Hematopoietic multipotent progenitor cell treated with erythropoietin and hydrocortisone succinate and interleukin-3 and kit ligand, for 15 days (in vitro differentiated cells): ENCODE measurements around the gene LSM4.

Source experiments
- DNase-seq: peaks from one replicate; pipeline ENCODE4 v3.0.0-alpha.2; 2015; ENCODE audit warnings: low spot score

The LSM4 gene

DNA sequence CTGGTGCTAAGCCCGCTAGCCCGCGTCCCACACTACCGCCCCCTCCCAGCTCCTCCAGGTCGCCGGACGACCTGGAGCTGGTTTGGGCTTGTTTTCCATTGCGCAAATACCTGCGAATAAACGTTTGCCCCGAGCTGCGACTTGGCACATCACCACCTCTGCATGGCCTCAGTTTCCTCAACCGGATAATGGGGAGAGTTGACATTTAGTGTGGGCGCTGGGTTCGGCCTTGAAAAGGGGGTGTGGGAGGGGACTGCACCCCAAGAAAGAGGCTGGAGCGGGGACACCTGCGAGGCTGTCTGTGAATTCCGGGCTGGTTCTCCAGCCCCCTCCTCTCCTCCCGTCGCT is 30.4 kb downstream of the LSM4 start:
- no peak for DNase-seq

DNA sequence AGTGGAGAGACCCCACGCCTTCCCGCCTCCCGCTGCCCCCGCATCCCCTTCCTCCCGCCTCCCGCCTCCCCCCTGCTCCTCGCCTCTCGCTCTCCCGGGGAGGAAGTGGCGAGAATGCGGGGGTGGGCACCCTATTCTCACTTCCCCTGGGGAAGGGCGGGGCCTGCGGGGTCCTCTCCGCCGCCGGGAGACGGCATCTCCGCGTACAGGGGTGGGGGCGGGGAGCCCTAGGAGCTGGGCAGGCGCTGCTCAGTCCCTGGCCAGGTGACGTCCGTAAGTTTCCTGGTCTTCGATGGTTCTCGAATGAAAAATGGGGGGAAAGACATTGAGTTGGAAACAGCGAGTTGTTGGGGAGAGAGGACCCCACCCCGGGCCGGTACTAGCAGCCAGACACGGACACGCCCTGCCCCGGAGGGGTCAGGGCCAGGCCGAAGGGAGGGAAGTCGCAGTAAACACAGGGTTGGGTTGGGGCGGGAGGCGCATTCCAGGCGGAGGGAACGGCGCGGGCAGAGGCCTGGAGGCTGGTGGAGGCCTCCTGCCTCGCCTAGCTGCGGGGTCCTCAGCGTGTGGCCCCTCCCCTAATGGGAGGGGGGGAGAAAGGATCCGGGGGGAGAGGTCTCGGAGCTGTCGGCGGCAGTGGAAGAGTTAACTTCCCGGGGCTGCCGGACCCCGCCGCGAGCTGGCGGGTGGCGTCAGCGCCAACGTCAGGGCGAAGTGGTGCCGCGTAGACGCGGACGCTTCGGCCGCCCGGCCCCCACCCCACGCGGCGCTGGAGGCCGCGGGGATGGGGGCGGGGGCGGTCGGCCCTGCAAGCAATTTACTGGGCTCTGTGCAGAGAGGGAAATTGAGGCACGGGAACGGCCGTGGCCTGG is 31.1 kb downstream of the LSM4 start:
- no peak for DNase-seq

DNA sequence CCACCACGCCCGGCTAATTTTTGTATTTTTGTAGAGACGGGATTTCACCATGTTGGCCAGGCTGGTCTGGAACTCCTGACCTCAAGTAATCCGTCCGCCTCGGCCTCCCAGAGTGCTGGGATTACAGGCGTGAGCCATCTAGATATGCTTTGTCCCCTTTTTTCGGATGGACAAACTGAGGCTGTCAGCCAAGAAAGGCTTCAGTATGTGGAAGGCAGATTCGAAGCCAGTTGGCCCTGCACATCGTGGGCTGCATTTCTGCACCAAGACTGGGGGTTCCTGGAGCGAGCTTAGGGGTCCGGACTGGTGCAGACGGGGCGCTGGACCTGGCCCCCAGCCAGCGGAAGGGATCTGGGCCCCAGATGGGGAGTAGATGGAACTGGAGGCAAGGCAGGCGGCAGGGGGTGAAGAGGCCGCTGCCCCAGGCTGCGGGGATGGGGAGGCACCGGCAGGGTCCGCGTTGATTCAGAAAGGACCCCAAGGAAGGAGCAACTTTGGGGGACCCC is 31.8 kb downstream of the LSM4 start:
- DNase-seq, result no peak

DNA sequence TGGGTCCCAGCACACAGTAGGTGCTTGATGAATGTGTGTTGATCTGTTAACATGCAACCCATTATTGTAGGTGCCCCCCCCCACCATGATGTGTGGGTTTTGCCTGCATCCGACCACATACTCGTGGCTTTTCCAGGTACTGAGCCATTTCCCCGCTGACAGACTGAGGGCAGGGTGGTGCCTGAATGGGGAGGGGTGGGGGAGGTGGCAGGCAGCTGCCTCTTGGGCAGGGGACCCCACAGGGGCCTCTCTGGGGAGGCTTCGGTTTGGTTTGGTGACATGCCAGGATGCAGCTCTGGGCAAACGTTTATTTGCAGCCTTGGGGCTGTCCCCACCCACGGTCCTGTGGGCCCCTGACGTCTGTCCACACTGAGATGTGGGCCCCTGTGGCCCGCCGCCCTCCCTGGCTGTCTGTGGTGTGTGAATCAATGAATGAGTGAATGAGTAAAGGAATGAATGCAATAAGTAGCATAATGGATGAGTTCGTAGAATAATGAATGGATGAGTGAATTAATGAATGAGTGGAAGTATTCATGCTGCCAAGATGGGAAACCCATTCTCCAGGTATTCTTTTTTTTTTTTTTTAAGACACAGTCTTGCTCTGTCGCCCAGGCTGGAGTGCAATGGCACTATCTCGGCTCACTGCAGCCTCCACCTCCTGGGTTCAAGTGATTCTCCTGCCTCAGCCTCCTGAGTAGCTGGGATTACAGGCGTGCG is 32.4 kb downstream of the LSM4 start:
- no peak for DNase-seq

DNA sequence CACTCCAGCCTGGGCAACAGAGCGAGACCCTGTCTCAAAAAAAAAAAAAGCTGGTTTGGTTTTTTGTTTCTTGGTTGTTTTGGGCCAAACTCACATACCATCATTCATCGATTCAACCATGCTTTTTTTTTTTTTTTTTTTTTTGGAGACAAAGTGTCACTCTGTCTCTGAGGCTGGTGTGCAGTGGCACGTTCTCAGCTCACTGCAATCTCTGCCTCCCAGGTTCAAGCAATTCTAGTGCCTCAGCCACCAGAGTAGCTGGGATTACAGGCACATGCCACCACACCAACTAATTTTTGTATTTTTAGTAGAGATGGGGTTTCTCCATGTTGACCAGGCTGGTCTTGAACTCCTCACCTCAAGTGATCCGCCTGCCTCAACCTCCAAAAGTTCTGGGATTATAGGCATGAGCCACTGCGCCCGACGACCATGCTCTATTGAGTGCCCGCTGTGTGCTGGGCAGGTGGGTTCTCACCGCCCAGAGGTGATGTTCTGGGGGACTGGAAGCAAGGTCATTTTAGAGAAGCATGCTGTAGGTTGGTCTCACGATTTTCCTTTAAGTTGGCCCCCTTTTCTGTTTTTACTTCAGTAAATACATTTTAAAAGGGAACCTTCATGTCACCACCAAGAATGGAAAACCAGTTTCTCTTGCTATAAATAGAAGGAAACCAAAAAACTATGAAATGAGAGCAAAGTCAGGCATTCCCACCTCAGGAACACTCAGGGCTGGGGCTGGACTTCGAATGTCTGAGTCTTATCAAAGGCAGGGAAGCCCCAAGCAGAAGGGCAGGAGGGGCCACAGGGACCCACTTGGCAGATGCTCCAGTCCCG is 33.2 kb downstream of the LSM4 start:
- no peak for DNase-seq

DNA sequence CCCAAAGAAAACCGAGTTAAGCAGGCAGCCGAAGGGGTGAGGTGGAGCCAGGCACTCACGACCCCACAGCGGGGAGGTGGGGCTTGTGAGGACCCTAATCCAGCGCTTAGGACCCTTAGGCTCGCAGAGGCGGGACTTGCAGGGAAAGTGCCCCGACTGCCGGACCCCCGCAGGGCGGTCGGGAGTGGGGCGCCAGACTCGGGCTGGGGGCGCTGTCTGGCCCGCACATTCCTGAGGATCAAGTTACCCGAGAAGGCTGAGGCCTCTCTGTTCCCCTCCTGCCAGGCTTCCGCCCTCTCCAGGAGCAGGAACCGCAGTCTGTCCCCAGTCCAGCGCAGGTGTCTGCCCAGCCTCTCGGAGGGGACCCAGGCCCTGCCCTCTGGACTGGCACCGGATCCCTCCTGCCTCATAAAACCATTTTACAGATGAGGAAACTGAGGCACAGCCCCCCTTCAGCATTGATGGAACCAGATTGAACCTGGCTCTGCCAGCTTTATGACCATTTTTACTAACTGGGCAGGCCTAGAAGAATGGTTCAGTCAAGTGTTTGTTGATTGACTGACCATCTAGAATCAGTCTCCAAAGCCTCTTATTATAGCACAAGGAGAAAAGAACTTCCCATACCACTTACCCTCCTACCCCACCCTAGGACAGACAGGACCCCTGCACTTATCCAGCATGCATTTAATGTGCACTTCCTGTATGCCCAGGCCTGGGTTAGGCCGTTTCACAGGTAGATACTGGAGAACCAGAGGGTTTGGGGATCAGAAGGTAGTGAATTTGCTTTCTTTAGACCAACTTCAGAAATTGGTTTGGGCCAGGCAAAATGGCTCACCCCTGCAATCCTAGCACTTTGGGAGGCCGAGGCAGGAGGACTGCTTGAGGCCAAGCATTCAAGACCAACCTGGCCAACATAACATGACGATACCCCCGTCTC is 34.8 kb downstream of the LSM4 start:
- no peak for DNase-seq

DNA sequence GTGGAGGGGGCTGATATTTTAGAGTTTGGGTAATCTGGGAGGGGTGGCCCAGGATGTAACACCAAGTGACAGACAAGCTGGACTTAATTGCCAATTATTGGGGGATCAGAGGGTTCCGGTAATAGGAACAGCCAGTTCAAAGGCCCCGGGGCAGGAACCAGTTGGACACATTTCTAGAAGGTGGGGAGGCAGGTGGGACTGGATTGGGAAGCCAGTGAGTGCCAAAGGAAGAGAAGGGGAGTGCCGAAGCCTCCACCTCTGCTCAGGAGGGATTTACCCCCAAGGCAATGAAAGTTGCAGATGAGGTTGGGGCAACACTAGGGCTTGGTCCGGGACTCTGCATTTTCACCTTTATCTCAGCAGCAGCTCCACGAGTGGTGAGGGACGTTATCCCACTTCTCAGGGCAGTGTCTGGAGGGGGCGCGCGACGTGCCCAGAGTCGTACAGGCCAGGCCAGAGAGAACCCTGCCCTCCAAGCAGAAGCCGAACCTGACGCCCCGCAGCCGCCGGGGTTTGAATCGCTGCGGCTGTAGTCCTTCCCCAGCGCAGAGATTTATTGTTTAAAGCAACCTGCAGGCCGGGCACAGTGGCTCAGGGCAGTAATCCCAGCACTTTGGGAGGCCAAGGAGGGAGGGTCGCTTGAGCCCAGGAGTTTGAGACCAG is 35.8 kb downstream of the LSM4 start:
- DNase-seq, result no peak

DNA sequence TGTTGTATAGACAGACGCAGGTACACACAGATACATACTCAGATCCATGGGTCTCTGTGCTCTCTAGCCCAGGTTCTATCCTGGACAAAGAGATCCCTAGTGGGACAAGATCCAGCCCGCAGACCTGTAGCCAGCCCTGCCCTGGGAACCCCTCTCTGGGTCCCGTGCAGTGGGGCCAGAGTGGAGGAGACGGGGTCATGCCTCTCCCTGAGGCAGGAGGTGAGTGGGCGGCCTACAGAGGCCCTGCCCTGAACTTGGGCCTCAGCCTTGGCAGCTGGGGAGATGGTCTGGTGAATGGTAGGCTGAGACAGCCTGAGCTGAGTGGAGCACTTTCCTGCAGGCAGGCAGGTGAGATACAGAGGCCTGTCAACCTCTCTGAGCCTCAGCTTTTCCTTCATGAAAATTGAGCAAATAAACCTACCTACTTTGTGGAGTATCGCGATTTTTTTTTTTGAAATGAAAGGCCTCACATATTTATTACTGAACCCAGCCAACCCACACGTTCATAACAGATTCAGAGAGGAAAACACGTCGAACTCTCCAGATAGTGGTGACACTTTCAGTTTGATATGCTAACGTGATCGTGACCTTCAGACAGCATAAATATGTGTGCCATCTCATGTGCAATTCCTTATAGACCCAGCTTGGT is 38.0 kb downstream of the LSM4 start:
- DNase-seq, result no peak

DNA sequence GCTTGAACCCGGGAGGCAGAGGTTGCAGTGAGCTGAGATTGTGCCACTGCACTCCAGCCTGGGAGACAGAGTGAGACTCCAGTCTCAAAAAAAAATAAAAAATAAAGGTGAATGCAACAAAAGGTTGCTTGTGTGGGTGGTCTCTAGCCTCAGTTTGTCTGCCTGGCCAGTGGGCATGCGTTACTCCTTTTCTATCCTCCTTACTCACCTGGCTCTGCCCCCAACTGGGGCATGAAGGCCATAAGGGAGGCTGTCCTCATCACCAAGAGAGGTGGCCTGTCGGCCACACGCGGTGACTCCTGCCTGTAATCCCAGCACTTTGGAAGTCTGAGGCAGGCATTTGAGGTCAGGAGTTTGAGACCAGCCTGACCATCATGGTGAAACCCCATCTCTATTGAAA is 39.5 kb downstream of the LSM4 start:
- DNase-seq, result no peak

DNA sequence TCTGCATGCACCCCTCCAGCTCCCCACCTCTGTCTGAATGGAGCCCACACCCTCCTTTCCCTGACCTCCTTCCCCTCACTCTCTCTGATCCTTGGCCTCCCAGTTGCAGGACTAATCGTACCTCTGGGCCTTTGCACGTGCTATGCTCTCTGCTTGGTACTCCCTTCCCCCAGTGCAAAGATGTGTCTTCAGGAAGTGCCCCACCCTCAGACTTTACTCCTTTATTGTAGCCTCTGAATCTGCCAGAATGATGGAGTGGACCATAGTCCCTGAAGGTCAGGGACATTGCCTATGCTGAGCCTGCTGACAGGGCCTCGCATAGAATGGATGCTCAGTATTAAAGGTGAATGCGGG is 40.1 kb downstream of the LSM4 start:
- DNase-seq, result peak; percentile 14

DNA sequence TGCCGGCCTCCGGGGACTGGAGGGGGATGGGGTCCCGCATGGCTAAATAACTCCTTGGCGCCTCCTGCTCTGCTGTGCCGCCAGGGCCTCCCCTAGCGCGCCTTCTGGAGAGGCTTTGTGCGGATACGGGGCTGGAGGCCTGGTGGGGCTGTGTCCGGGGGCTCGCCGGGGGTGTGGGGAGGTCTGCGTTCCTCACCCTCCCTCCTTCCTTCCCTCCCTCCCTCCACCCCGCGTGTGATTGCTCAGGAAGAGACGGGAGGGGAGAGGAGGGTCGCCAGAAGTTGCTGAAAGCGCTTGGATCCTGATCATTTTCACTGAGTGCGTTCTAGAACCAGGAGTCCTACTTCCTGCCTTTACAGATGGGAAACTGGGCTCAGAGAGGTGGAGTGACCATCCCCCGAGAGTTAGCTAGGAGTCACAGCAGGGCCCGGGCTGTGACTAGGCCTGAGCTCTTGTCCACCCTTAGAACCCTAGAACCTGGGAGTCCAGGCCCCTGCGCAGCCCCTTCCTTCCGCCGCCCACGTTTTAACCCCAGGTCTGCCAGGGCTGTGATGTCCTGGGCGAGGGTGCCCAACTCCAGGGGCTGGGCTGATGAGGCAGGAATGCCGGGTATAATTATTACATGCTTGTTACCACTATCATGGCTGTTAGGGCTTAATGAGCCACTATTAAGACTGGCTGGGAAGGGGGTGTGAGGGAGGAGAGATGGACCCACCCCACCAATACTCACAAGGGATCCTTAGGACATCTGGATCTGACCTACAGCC is 40.7 kb downstream of the LSM4 start:
- peak; percentile 55 for DNase-seq

DNA sequence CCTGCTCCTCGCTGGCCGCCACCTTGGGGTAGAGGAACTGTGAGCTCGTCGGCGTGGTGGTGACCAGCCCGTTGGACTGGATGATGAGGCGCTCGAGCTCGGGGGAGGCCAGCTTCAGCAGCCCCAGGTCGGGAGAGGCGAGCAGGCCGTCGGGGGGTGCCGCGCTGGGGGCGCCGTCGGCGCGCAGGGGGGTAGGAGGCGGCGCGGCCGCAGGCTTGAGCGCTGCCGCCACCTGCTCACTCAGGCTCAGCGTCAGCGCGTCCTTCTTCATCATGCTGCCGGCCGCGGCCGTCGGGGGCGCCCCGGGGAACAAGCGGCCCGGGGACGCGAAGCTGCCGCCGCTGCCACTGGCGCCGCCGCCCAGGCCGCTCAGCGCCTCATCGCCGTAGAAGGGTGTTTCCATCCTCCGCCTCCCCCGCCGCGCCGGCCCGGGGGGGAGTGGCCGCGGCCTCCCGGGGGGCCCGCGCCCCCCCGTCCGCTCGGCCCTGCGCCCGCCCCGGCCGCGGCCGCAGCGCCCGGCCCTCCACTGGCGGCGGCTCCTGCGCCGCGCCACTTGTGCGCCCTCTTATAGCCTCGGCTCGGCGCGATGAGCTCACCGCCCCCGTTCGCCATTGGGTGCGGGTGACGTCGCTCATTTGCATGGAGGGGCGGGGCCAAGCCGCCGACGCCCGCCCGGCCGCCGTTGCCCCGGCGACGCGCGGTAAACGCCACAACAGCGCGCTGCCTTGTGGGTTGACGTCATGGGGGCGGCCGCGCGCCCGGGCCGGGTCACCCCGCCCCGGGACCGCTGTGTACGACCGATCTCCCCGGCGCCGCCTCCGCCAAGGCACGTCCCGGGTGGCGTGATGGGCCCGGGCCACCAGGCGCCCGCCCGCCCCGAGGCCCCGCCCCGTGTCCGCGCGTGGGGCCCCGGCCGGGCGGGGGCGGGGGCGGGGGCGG is 41.5 kb downstream of the LSM4 start, which contains the start of gene JUND:
Gene JUND, minus strand, starts transcription at position 541 of the 939 bp plus-strand sequence. Its CDS starts 138 bp downstream, at position 403.
- peak; percentile 99 for DNase-seq

DNA sequence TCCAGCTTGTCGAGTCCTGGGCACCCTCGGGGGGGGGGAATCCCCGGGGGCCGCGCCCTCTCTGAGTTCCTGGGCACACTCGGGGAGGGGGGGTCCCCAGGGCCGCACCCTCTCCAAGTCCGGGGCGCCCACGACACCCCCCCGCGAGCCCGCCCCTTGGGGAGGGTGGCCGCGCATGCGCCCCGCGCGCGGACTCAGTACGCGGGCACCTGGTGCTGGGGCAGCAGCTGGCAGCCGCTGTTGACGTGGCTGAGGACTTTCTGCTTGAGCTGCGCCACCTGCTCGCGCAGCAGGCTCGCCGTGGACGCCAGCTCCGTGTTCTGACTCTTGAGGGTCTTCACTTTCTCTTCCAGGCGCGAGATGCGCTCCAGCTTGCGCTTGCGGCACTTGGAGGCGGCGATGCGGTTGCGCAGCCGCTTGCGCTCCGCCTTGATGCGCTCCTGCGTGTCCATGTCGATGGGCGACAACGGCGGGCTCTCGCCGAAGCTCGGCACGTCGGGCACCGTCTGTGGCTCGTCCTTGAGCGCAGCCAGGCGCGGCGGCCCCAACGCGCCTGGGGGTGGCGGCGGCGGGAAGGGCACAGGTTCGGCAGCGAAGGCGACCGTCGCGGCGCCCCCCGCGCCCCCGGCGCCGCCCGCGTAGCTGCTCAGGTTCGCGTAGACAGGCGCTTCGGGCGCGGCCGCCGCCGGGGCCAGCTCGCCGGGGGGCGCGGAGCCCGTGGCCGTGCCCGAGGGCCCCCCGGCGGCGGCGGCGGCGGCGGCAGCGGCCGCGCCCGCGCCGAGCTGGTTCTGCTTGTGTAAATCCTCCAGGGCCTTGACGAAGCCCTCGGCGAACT is 42.4 kb downstream of the LSM4 start:
- DNase-seq, result peak; percentile 86

DNA sequence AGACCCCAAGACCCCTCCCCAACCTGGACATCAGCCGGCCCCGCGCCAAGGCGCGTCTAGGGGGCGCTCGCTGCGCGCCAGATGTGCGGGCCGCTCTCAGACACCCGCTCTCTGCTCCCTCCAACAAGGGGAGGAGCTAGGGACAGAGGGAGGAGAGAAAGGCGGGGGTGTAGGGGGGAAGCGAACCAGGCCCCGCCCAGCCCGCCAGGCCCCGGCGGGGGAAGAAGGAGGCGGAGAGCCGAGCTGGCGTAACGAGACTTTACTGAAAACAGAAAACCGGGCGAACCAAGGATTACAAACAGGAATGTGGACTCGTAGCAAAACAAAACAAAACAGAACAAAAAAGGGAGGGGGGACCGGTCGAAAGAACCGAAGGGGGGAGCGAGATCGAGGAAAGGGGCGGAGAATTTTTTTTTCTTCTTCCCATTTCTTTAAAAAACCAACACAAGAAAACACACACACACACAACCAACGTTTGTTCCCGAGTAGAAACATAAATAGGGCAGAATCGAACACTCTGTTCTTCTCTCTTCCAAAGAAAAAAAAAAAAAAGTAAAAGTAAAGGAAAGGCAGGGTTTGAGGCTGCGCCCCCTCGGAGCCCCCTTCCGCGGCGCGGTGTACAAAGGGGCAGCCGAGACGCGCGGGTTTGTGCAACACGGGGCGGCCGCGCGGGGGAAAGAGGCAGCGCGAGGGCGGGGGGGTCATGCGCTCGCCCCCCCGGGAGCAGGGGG is 43.2 kb downstream of the LSM4 start:
- DNase-seq, result peak; percentile 98

DNA sequence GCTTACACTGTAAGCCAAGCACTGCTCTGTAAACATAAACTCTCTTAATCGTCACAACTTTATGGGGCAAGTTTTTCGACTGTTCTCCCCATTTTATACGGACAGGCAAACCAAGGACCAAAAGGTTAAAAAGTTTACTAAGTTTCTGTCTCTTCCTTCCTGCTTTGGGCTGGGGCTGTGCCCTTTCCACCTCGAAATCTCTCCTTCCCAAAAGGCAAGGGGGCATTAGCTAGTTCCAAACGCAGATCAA is 43.7 kb downstream of the LSM4 start:
- DNase-seq, result no peak

DNA sequence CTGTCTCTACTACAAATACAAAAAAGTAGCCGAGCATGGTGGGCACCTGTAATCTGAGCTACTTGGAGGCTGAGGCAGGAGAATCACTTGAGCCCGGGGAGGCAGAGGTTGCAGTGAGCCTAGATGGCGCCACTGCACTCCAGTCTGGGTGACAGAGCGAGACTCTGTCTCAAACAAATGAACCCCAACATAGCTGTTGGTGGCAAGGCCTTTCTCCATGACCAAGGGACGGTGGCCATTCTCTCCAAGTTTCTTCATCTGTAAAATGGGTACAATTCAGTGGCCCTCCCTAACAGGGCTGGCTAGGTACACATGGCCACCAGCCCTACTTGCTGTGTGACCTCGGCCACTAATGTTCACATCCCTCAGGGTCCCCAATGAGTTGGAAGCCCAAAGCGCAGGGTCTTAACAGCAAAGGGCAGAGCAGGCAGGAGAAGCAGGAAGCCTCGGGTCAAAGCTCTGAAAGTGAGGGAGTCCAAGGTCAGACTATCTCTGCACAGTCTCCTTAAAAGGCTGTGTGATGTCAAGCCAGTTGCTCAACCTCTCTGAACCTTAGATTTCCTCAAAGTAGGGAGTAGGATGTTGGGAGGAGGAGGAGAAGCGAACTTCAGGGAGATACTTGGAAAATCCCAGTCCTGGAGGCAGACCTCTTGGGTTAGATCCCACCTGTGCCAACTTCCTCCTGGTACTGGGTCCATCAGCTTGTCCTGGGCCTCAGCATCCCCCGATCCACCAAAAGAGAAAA is 44.2 kb downstream of the LSM4 start:
- DNase-seq, result peak; percentile 41
